ENCODE results near the gene CALR3. TPM values are rescaled to one million over a fixed set of nuclear protein-coding genes. Genes with fewer than 3 reads are reported as not detected.

CALR3 gene
- total RNA-seq, 1 experiment from 2014 or later = not detected

- Histone ChIP-seq H3K4me3 (ENCODE audit: low read depth in 2 of 2, low read length in 2 of 2) (no peak overlapping the region), H3K9me3 (ENCODE audit: control insufficient read depth, insufficient read depth, low read depth, low read length) (no peaks in the 10 kb centered on the region), H3K36me3 (ENCODE audit: control insufficient read depth, insufficient read depth, low read length) (no peaks in the 10 kb centered on the region), H3K27me3 (ENCODE audit: control insufficient read depth, insufficient read depth, low read length) (no peaks in the 10 kb centered on the region), H3K27ac (ENCODE audit: low read length) (no peak overlapping the region), H3K4me1 (ENCODE audit: control insufficient read depth, insufficient read depth, low read length) (no peaks in the 10 kb centered on the region)
- no peak for DNase-seq (ENCODE audit: low read depth, low spot score)
- ATAC-seq = no peak
- BruUV-seq (replicated peaks) = no TSS peak
- in situ Hi-C loops (cut with HindIII; ENCODE audit: low pct_unique_long_range_greater_than_20kb, low sequenced_read_pairs) (no loop called here), intact Hi-C loops (cut with micrococcal nuclease; ENCODE audit: unreplicated experiment) (no loop called here)
- ChIA-PET POLR2A (no interaction called here), CTCF (no interaction called here)
- TF ChIP-seq, protein P1, sequence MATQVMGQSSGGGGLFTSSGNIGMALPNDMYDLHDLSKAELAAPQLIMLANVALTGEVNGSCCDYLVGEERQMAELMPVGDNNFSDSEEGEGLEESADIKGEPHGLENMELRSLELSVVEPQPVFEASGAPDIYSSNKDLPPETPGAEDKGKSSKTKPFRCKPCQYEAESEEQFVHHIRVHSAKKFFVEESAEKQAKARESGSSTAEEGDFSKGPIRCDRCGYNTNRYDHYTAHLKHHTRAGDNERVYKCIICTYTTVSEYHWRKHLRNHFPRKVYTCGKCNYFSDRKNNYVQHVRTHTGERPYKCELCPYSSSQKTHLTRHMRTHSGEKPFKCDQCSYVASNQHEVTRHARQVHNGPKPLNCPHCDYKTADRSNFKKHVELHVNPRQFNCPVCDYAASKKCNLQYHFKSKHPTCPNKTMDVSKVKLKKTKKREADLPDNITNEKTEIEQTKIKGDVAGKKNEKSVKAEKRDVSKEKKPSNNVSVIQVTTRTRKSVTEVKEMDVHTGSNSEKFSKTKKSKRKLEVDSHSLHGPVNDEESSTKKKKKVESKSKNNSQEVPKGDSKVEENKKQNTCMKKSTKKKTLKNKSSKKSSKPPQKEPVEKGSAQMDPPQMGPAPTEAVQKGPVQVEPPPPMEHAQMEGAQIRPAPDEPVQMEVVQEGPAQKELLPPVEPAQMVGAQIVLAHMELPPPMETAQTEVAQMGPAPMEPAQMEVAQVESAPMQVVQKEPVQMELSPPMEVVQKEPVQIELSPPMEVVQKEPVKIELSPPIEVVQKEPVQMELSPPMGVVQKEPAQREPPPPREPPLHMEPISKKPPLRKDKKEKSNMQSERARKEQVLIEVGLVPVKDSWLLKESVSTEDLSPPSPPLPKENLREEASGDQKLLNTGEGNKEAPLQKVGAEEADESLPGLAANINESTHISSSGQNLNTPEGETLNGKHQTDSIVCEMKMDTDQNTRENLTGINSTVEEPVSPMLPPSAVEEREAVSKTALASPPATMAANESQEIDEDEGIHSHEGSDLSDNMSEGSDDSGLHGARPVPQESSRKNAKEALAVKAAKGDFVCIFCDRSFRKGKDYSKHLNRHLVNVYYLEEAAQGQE (IDR thresholded peaks at IDR 0.05; ENCODE audit: insufficient read depth in 1 of 2, low read depth in 2 of 2, low read length in 1 of 2) = no peak
- TF ChIP-seq, protein P2, sequence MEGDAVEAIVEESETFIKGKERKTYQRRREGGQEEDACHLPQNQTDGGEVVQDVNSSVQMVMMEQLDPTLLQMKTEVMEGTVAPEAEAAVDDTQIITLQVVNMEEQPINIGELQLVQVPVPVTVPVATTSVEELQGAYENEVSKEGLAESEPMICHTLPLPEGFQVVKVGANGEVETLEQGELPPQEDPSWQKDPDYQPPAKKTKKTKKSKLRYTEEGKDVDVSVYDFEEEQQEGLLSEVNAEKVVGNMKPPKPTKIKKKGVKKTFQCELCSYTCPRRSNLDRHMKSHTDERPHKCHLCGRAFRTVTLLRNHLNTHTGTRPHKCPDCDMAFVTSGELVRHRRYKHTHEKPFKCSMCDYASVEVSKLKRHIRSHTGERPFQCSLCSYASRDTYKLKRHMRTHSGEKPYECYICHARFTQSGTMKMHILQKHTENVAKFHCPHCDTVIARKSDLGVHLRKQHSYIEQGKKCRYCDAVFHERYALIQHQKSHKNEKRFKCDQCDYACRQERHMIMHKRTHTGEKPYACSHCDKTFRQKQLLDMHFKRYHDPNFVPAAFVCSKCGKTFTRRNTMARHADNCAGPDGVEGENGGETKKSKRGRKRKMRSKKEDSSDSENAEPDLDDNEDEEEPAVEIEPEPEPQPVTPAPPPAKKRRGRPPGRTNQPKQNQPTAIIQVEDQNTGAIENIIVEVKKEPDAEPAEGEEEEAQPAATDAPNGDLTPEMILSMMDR (IDR thresholded peaks at IDR 0.05) = no peak
- TF ChIP-seq SIN3A (IDR thresholded peaks at IDR 0.05; ENCODE audit: borderline replicate concordance, insufficient read depth, low read depth, low read length) = no peak
- TF ChIP-seq POLR2AphosphoS5 (IDR thresholded peaks at IDR 0.05; ENCODE audit: low read depth, low read length) = no peak
- no peak for TF ChIP-seq TCF7L2 (IDR thresholded peaks at IDR 0.05; ENCODE audit: low read depth, low read length)
Observed at GRCh38 chr19:16477311-16477710, 18.7 kb downstream of the CALR3 start.

- H3K36me3 ChIP-seq (ENCODE audit: control insufficient read depth, insufficient read depth, low read length) = no peaks in the 10 kb centered on the region; the same call in 1 of the 2 replicates
- POLR2A ChIA-PET = no interaction called here
- CTCF ChIA-PET = interaction anchor here (0.6 kb wide), 1 partner anchor 11 kb away, joined by 4 read pairs; no protein-coding TSS in a partner anchor
Observed at GRCh38 chr19:16476401-16476800, 19.6 kb downstream of the CALR3 start.

More at GRCh38 chr19:16476401-16476800, 19.6 kb downstream of the CALR3 start:
- DNase-seq (ENCODE audit: low read depth, low spot score) (no peak), ATAC-seq (no peak)
- Histone ChIP-seq H3K27ac (ENCODE audit: low read length) (no peak overlapping the region), H3K27me3 (ENCODE audit: control insufficient read depth, insufficient read depth, low read length) (no peaks in the 10 kb centered on the region), H3K4me1 (ENCODE audit: control insufficient read depth, insufficient read depth, low read length) (no peaks in the 10 kb centered on the region), H3K9me3 (ENCODE audit: control insufficient read depth, insufficient read depth, low read depth, low read length) (no peaks in the 10 kb centered on the region), H3K4me3 (ENCODE audit: low read depth in 2 of 2, low read length in 2 of 2) (no peak overlapping the region)
- TF ChIP-seq, protein P1 (IDR thresholded peaks at IDR 0.05; ENCODE audit: insufficient read depth in 1 of 2, low read depth in 2 of 2, low read length in 1 of 2) = no peak
- TF ChIP-seq, protein P2 (IDR thresholded peaks at IDR 0.05) = no peak
- TF ChIP-seq SIN3A (IDR thresholded peaks at IDR 0.05; ENCODE audit: borderline replicate concordance, insufficient read depth, low read depth, low read length) (no peak), TCF7L2 (IDR thresholded peaks at IDR 0.05; ENCODE audit: low read depth, low read length) (no peak), POLR2AphosphoS5 (IDR thresholded peaks at IDR 0.05; ENCODE audit: low read depth, low read length) (no peak)
- no TSS peak for BruUV-seq (replicated peaks)
- intact Hi-C loops (cut with micrococcal nuclease; ENCODE audit: unreplicated experiment) (no loop called here), in situ Hi-C loops (cut with HindIII; ENCODE audit: low pct_unique_long_range_greater_than_20kb, low sequenced_read_pairs) (no loop called here)

All from Panc1 (cell line).